Liver (tissue), 9 donors: Measurements from ENCODE around the gene TMEM164. TPM values are rescaled to one million over a fixed set of nuclear protein-coding genes. Genes with fewer than 3 reads are reported as not detected.
"Not testable (repeated sequence)": the region's sequence is repeated elsewhere in the genome, so short reads cannot be mapped to it uniquely, and the experiment has no call there.

Experiments
- DNase-seq: peaks from one replicate; pipeline ENCODE4 v3.0.0-alpha.2; 2017; ENCODE audit warnings: low spot score
- H3K27ac ChIP-seq, 2 donors: one replicate each; pipeline ENCODE4 v1.7.0; 2013; ENCODE audit warnings: inconsistent platforms in 2 of 2, low read length in 2 of 2, control low read depth in 1 of 2, low read depth in 1 of 2, mild to moderate bottlenecking in 1 of 2
- H3K27me3 ChIP-seq, 4 donors: one replicate each; pipeline versions ENCODE4 v1.6.1 to v1.7.0; 2013; ENCODE audit warnings: low read length in 3 of 4, inconsistent platforms in 1 of 4, mild to moderate bottlenecking in 1 of 4, moderate library complexity in 1 of 4; ENCODE audit not compliant: control insufficient read depth in 4 of 4, insufficient read depth in 4 of 4
- H3K36me3 ChIP-seq, 4 donors: one replicate each; pipeline versions ENCODE4 v1.6.1 to v1.7.0; 2013; ENCODE audit warnings: low read length in 3 of 4, mild to moderate bottlenecking in 3 of 4, low read depth in 1 of 4, moderate library complexity in 1 of 4; ENCODE audit not compliant: control insufficient read depth in 4 of 4, insufficient read depth in 3 of 4
- H3K4me1 ChIP-seq, 4 donors: one replicate each; pipeline versions ENCODE4 v1.6.1 to v1.7.0; 2013; ENCODE audit warnings: low read length in 3 of 4, mild to moderate bottlenecking in 3 of 4, moderate library complexity in 1 of 4; ENCODE audit not compliant: control insufficient read depth in 4 of 4, insufficient read depth in 4 of 4
- H3K4me3 ChIP-seq, 3 donors: one replicate each; pipeline versions ENCODE4 v1.6.1 to v1.7.0; 2013; ENCODE audit warnings: low read length in 3 of 3, control low read depth in 1 of 3, low read depth in 1 of 3, mild to moderate bottlenecking in 1 of 3
- H3K9ac ChIP-seq, 2 donors: one replicate each; pipeline ENCODE4 v1.7.0; 2013; ENCODE audit warnings: low read length in 2 of 2, mild to moderate bottlenecking in 2 of 2, moderate library complexity in 2 of 2, control low read depth in 1 of 2, low read depth in 1 of 2
- H3K9me3 ChIP-seq, 4 donors: one replicate each; pipeline versions ENCODE4 v1.6.1 to v1.7.0; 2013; ENCODE audit warnings: low read length in 3 of 4; ENCODE audit not compliant: control insufficient read depth in 4 of 4
- ATF3 ChIP-seq: IDR thresholded peaks from 2 replicates; pipeline ENCODE4 v1.6.1; 2016; ENCODE audit warnings: antibody characterized with exemption
- CTCF ChIP-seq: fragments of 150-350 bp; IDR thresholded peaks from 2 replicates; pipeline ENCODE4 v1.5.1; 2017; ENCODE audit warnings: improper control_type of control experiment, low read depth, low read length; ENCODE audit not compliant: missing input control
- EGR1 ChIP-seq, 2 donors: IDR thresholded peaks; 2 replicates each; pipeline ENCODE4 v1.6.1; 2016 to 2018; ENCODE audit warnings: antibody characterized with exemption in 2 of 2, low read depth in 2 of 2
- FOXA1 ChIP-seq: IDR thresholded peaks from 2 replicates; pipeline ENCODE4 v1.6.1; 2016; ENCODE audit warnings: antibody characterized with exemption
- FOXA2 ChIP-seq: IDR thresholded peaks from 2 replicates; pipeline ENCODE4 v1.6.1; 2016; ENCODE audit warnings: antibody characterized with exemption
- GABPA ChIP-seq, 2 donors: IDR thresholded peaks in 1 of 2; conservative IDR thresholded peaks in 1 of 2; 2 replicates each; pipeline ENCODE4 v1.6.1; 2016; ENCODE audit warnings: antibody characterized with exemption in 2 of 2, mild to moderate bottlenecking in 1 of 2, moderate library complexity in 1 of 2
- HNF4A ChIP-seq, 2 donors: conservative IDR thresholded peaks; 2 replicates each; pipeline ENCODE4 v1.6.1; 2016; ENCODE audit warnings: antibody characterized with exemption in 2 of 2, mild to moderate bottlenecking in 2 of 2
- HNF4G ChIP-seq: IDR thresholded peaks from 2 replicates; pipeline ENCODE4 v1.6.1; 2016; ENCODE audit warnings: antibody characterized with exemption
- JUND ChIP-seq, 2 donors: IDR thresholded peaks; 2 replicates each; pipeline ENCODE4 v1.6.1; 2016; ENCODE audit warnings: antibody characterized with exemption in 2 of 2
- MAX ChIP-seq: IDR thresholded peaks from 2 replicates; pipeline ENCODE4 v1.6.1; 2016; ENCODE audit warnings: antibody characterized with exemption
- NR2F2 ChIP-seq: IDR thresholded peaks from 2 replicates; pipeline ENCODE4 v1.6.1; 2016; ENCODE audit warnings: antibody characterized with exemption
- RAD21 ChIP-seq, 2 donors: IDR thresholded peaks; 2 replicates each; pipeline ENCODE4 v1.6.1; 2016; ENCODE audit warnings: antibody characterized with exemption in 2 of 2, mild to moderate bottlenecking in 2 of 2
- REST ChIP-seq: IDR thresholded peaks from 2 replicates; pipeline ENCODE4 v1.6.1; 2016; ENCODE audit warnings: antibody characterized with exemption, mild to moderate bottlenecking
- RXRA ChIP-seq, 2 donors: IDR thresholded peaks; 2 replicates each; pipeline ENCODE4 v1.6.1; 2017 to 2018; ENCODE audit warnings: antibody characterized with exemption in 2 of 2, mild to moderate bottlenecking in 1 of 2
- SP1 ChIP-seq: IDR thresholded peaks from 2 replicates; pipeline ENCODE4 v1.6.1; 2018; ENCODE audit warnings: antibody characterized with exemption, mild to moderate bottlenecking
- TAF1 ChIP-seq: conservative IDR thresholded peaks from 2 replicates; pipeline ENCODE4 v1.6.1; 2016; ENCODE audit warnings: antibody characterized with exemption, mild to moderate bottlenecking
- YY1 ChIP-seq: IDR thresholded peaks from 2 replicates; pipeline ENCODE4 v1.6.1; 2016; ENCODE audit warnings: antibody characterized with exemption, mild to moderate bottlenecking
- ZBTB33 ChIP-seq: IDR thresholded peaks from 2 replicates; pipeline ENCODE4 v1.6.1; 2016; ENCODE audit warnings: antibody characterized with exemption
- WGBS: extraction: QIAGEN DNeasy Blood & Tissue Kit; methylation state at CpG from one replicate; pipeline ENCODE4 v1.1.7; 2013; 5-methylcytosine and 5-hydroxymethylcytosine counted together
- polyA plus RNA-seq, 2 donors: library from polyadenylated mRNA; stranded (reverse) in 1 of 2; unstranded in 1 of 2; fragments of 200-250 nt in 1 of 2; fragments of >200 nt in 1 of 2; fragmentation: Nextera tagmentation in 1 of 2; extraction: Ambion mirVana in 1 of 2; gene quantifications; one replicate each; pipeline versions ENCODE4 v1.2.1 to v1.2.3, GENCODE V29; 2013 to 2015
- total RNA-seq, 2 donors: library from RNA; depleted of rRNA; stranded (reverse); fragments of >200 nt; gene quantifications; one replicate each; pipeline ENCODE4 v1.2.3, GENCODE V29; 2014
- donor health status: healthy.
- donor health status: healthy.
- donor health status: healthy.
- donor health status: healthy.
- donor health status: healthy.

The TMEM164 gene
- total and polyA plus RNA-seq, 4 donors: 0.40 to 8.5 (median 2.9) TPM

DNA sequence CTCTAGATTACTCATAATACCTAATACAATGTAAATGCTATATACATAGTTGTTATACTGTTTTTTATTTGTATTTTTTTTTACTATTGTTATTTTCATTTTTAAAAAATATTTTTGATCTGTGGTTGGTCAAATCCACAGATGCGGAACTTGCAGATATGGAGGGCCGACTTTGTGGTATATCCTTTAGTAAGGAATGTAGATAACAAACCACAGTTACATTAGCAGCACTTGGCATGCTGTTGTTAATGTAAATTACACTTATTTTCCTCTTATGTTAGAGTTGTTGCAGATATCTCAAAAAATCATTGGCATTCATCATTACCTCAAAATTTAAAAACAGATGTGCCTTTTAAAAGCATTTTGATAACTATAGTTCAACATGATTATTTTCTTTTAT lies 151.0 kb downstream of the TMEM164 start:
- H3K9me3 ChIP-seq: no peaks in the 10 kb centered on the region
- no peak overlapping the region for H3K27ac ChIP-seq
- no peak for DNase-seq
- H3K4me1 ChIP-seq: no peaks in the 10 kb centered on the region
- H3K4me3 ChIP-seq: no peak overlapping the region
- H3K36me3 ChIP-seq: no peaks in the 10 kb centered on the region
- whole genome bisulfite sequencing: 85% methylated on average over 2 of the region's 2 CpGs
- H3K27me3 ChIP-seq: no peaks in the 10 kb centered on the region
- H3K9ac ChIP-seq: no peak overlapping the region
- TF ChIP-seq EGR1 (IDR thresholded peaks at IDR 0.05; ENCODE audit: low read depth in 2 of 2): no peak
- no peak for TF ChIP-seq SP1
- no peak for TF ChIP-seq GABPA (IDR thresholded peaks at IDR 0.05 in 1 of 2, conservative IDR thresholded peaks at IDR 0.05 in 1 of 2)
- TF ChIP-seq RAD21 (IDR thresholded peaks at IDR 0.05): no peak
- TF ChIP-seq ATF3: no peak
- no peak for TF ChIP-seq FOXA2
- TF ChIP-seq TAF1: no peak
- no peak for TF ChIP-seq RXRA (IDR thresholded peaks at IDR 0.05)
- TF ChIP-seq HNF4A (conservative IDR thresholded peaks at IDR 0.05): no peak
- no peak for TF ChIP-seq HNF4G
- TF ChIP-seq FOXA1: no peak
- TF ChIP-seq YY1: no peak
- no peak for TF ChIP-seq JUND (IDR thresholded peaks at IDR 0.05)
- no peak for TF ChIP-seq MAX
- TF ChIP-seq CTCF: no peak
- no peak for TF ChIP-seq REST
- TF ChIP-seq NR2F2: no peak
- TF ChIP-seq ZBTB33: no peak

- not testable (repeated sequence) for H3K9ac ChIP-seq, H3K36me3 ChIP-seq, H3K4me3 ChIP-seq, H3K27me3 ChIP-seq, H3K4me1 ChIP-seq, DNase-seq, H3K27ac ChIP-seq, H3K9me3 ChIP-seq
- 68% methylated on average over 5 of the region's 5 CpGs for whole genome bisulfite sequencing
These were observed 151.4 kb downstream of the TMEM164 start for GRCh38 chrX:110154328-110154727.
